Transverse colon (tissue), 4 donors: ENCODE results near the gene SPACA1.

Experiments used
- EP300 ChIP-seq: sonication (generic); formaldehyde crosslinking; IDR thresholded peaks from one replicate; pipeline ENCODE4 v1.6.1; 2017; ENCODE audit warnings: antibody characterized with exemption, low read depth
- POLR2A ChIP-seq: fragments of 450-650 bp; IDR thresholded peaks from one replicate; pipeline ENCODE4 v1.6.1; 2016; ENCODE audit warnings: antibody characterized with exemption, mild to moderate bottlenecking, moderate library complexity
- POLR2AphosphoS5 ChIP-seq, 3 donors: sonication (generic); formaldehyde crosslinking; IDR thresholded peaks; one replicate each; pipeline ENCODE4 v1.6.1; 2016; ENCODE audit warnings: antibody characterized with exemption in 3 of 3
- TF ChIP-seq, protein P1 (sequence below), 5 experiments: fragments of 200-600 bp in 3 of 5; fragments of 450-650 bp in 2 of 5; sonication (generic) in 3 of 5; IDR thresholded peaks; 1 replicate in 2 of 5; 2 replicates in 3 of 5; pipeline ENCODE4 v1.5.1; 2016 to 2017; ENCODE audit warnings: antibody characterized with exemption in 5 of 5, inconsistent platforms in 3 of 5, mild to moderate bottlenecking in 2 of 5, moderate library complexity in 1 of 5

DNA sequence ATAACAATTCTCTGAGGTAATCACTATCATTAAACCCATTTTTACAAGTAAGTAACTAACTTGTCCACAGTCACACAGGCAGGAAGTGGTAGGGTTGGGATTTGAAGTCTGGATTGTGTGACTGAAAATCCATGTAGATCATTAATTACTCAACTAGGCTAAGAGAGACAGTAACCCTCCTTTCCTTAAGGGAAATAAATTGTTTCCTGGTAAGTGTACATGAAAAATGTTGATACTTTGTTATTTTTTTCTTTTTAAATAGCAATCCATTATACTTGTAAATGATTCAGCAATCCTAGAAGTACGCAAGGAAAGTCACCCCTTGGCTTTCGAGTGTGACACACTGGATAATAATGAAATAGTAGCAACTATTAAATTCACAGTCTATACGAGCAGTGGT lies 11.6 kb downstream of the SPACA1 start:
- TF ChIP-seq EP300: no peak
- TF ChIP-seq, protein P1, sequence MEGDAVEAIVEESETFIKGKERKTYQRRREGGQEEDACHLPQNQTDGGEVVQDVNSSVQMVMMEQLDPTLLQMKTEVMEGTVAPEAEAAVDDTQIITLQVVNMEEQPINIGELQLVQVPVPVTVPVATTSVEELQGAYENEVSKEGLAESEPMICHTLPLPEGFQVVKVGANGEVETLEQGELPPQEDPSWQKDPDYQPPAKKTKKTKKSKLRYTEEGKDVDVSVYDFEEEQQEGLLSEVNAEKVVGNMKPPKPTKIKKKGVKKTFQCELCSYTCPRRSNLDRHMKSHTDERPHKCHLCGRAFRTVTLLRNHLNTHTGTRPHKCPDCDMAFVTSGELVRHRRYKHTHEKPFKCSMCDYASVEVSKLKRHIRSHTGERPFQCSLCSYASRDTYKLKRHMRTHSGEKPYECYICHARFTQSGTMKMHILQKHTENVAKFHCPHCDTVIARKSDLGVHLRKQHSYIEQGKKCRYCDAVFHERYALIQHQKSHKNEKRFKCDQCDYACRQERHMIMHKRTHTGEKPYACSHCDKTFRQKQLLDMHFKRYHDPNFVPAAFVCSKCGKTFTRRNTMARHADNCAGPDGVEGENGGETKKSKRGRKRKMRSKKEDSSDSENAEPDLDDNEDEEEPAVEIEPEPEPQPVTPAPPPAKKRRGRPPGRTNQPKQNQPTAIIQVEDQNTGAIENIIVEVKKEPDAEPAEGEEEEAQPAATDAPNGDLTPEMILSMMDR (IDR thresholded peaks at IDR 0.05): no peak
- no peak for TF ChIP-seq POLR2A
- TF ChIP-seq POLR2AphosphoS5 (IDR thresholded peaks at IDR 0.05): no peak
